B cell (primary cell): ENCODE results near the gene DESI2. TPM values are rescaled to one million over a fixed set of nuclear protein-coding genes. Genes with fewer than 3 reads are reported as not detected.

Experiments
- ATAC-seq: fragments of 200-7000 bp; cut with Tn5 transposase; one replicate; pipeline ENCODE4 v1.10.0; 2021; ENCODE audit warnings: low read depth, mild to moderate bottlenecking, moderate number of reproducible peaks, moderate library complexity
- CTCF ChIA-PET: fragments of 350-600 bp; sonication (Branson Sonifier 250); formaldehyde crosslinking; loops from one replicate; lab custom pipeline; 2021; ENCODE audit warnings: antibody characterized with exemption, inconsistent platforms; lab: Charles Lee
- POLR2A ChIA-PET: fragments of 350-600 bp; sonication (Branson Sonifier 250); formaldehyde crosslinking; loops from one replicate; lab custom pipeline; 2021; ENCODE audit warnings: antibody characterized with exemption; lab: Charles Lee
- DNase-seq: peaks from one replicate; pipeline ENCODE4 v3.0.0; 2013
- H2AFZ ChIP-seq: 2 replicates; pipeline ENCODE4 v1.6.1; 2012; ENCODE audit warnings: mild to moderate bottlenecking, low read depth, low read length; ENCODE audit not compliant: insufficient read depth, poor library complexity, severe bottlenecking
- H3K27ac ChIP-seq, 2 donors: 1 replicate in 1 of 2; 2 replicates in 1 of 2; pipeline ENCODE4 v1.5.1; 2012 to 2013; ENCODE audit warnings: low read length in 2 of 2, mild to moderate bottlenecking in 2 of 2, moderate library complexity in 1 of 2
- H3K27me3 ChIP-seq, 4 experiments: fragments of 200-600 bp in 1 of 4; sonication (generic) in 1 of 4; replicated peaks in 1 of 4; 1 replicate in 2 of 4; 2 replicates in 2 of 4; pipeline versions ENCODE4 v1.6.1 to v1.7.0; 2013 to 2016; ENCODE audit warnings: low read length in 3 of 4, mild to moderate bottlenecking in 2 of 4, mixed read lengths in 1 of 4, moderate library complexity in 1 of 4; ENCODE audit not compliant: insufficient read depth in 4 of 4, control insufficient read depth in 3 of 4; ENCODE audit errors: control extremely low read depth in 1 of 4
- H3K36me3 ChIP-seq, 2 experiments: replicated peaks in 1 of 2; 1 replicate in 1 of 2; 2 replicates in 1 of 2; pipeline versions ENCODE4 v1.6.1 to v1.7.1; 2013; ENCODE audit warnings: low read length in 1 of 2; ENCODE audit not compliant: insufficient read depth in 2 of 2, control insufficient read depth in 1 of 2; ENCODE audit errors: control extremely low read depth in 1 of 2, extremely low read depth in 1 of 2
- H3K4me1 ChIP-seq, 2 donors: fragments of 200-600 bp in 1 of 2; sonication (generic) in 1 of 2; 1 replicate in 1 of 2; 2 replicates in 1 of 2; pipeline versions ENCODE4 v1.5.1 to v1.6.1; 2013 to 2017; ENCODE audit warnings: low read length in 2 of 2; ENCODE audit not compliant: control insufficient read depth in 2 of 2, insufficient read depth in 2 of 2
- H3K4me2 ChIP-seq: replicated peaks from 2 replicates; pipeline ENCODE3; 2012; ENCODE audit warnings: mild to moderate bottlenecking, low read depth, low read length; ENCODE audit not compliant: poor library complexity, severe bottlenecking
- H3K4me3 ChIP-seq, 5 experiments: fragments of 200-600 bp in 1 of 5; sonication (generic) in 1 of 5; 1 replicate in 3 of 5; 2 replicates in 2 of 5; pipeline versions ENCODE4 v1.5.1 to v1.7.0; 2011 to 2016; ENCODE audit warnings: low read length in 4 of 5, mild to moderate bottlenecking in 4 of 5, low read depth in 2 of 5, control low read depth in 1 of 5, moderate library complexity in 1 of 5; ENCODE audit not compliant: insufficient read depth in 1 of 5; ENCODE audit errors: control extremely low read depth in 1 of 5, extremely low read depth in 1 of 5
- H3K79me2 ChIP-seq: fragments of 200-600 bp; sonication (generic); one replicate; pipeline ENCODE4 v1.6.0; 2016; ENCODE audit warnings: low read length; ENCODE audit not compliant: control insufficient read depth, insufficient read depth
- H3K9ac ChIP-seq: fragments of 200-600 bp; sonication (generic); 2 replicates; pipeline ENCODE4 v1.6.1; 2017; ENCODE audit warnings: mild to moderate bottlenecking, low read length, moderate library complexity
- H3K9me3 ChIP-seq, 3 donors: one replicate each; pipeline versions ENCODE4 v1.6.1 to v1.7.1; 2013; ENCODE audit warnings: low read length in 2 of 3; ENCODE audit not compliant: control insufficient read depth in 2 of 3, insufficient read depth in 1 of 3; ENCODE audit errors: control extremely low read depth in 1 of 3
- H4K20me1 ChIP-seq: 2 replicates; pipeline ENCODE4 v1.6.0; 2012; ENCODE audit warnings: mild to moderate bottlenecking, low read length; ENCODE audit not compliant: insufficient read depth, control insufficient read depth, poor library complexity, severe bottlenecking
- H3K27ac Mint-ChIP-seq: one replicate; pipeline ENCODE4 v1.8.0; 2021; ENCODE audit warnings: mixed read lengths
- H3K27me3 Mint-ChIP-seq: one replicate; pipeline ENCODE4 v1.8.0; 2021; ENCODE audit warnings: mixed read lengths
- H3K4me1 Mint-ChIP-seq: one replicate; pipeline ENCODE4 v1.8.0; 2021; ENCODE audit warnings: mixed read lengths
- H3K4me3 Mint-ChIP-seq: one replicate; pipeline ENCODE4 v1.8.0; 2021; ENCODE audit warnings: mixed read lengths
- H3K9me3 Mint-ChIP-seq: one replicate; pipeline ENCODE4 v1.8.0; 2022; ENCODE audit warnings: mixed read lengths; ENCODE audit not compliant: insufficient read depth
- EZH2 ChIP-seq: IDR thresholded peaks from 2 replicates; pipeline ENCODE4 v1.6.1; 2012; ENCODE audit warnings: borderline replicate concordance, low read depth, mild to moderate bottlenecking, moderate library complexity, low read length; ENCODE audit not compliant: insufficient read depth, poor library complexity, severe bottlenecking
- WGBS: methylation state at CpG from one replicate; pipeline ENCODE4 v1.1.5; 2013; ENCODE audit warnings: missing lambda C conversion rate; ENCODE audit not compliant: insufficient coverage; 5-methylcytosine and 5-hydroxymethylcytosine counted together
- intact Hi-C: fragments of 100-400 bp; cut with micrococcal nuclease; formaldehyde crosslinking; loops from one replicate; pipeline ENCODE4 v1.10.0; 2022
- polyA plus RNA-seq: library from polyadenylated mRNA; depleted of rRNA; stranded (reverse); fragments of >200 nt; gene quantifications from 2 replicates; pipeline ENCODE4 v1.2.3, GENCODE V29; 2012
- total RNA-seq, 2 donors: library from RNA; stranded (reverse); fragments of 120-200 nt in 1 of 2; gene quantifications; 1 replicate in 1 of 2; 2 replicates in 1 of 2; pipeline versions ENCODE4 v1.2.3 to v1.2.4, GENCODE V29; 2013 to 2022
- TF ChIP-seq, protein P1 (sequence below): fragments of 200-600 bp; IDR thresholded peaks from one replicate; pipeline ENCODE4 v1.8.0; 2022; ENCODE audit warnings: antibody characterized with exemption, mild to moderate bottlenecking

The DESI2 gene
- total and polyA plus RNA-seq, 2 donors (not counting 1 experiment from before 2014, with no cell fraction given): 9.3 to 25.2 TPM

DNA sequence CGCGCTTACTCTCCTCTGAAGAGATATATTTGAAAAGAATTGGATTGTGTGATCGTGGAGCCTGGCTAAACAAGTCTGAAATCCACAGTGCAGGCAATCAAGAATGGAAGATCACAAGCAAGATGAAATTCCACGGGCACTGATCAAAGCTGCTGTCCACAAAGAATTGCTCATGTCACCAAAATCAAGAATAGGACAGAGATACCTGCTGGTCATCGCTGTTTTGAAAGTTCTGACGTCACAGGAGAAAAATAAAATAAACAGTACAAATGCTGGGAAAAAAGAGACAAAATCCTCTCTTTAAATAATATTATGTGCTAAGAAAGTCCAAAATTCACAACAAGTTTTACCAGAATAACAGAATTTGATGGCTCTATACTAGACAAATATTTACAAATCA is 12.0 kb upstream of the DESI2 start:
- H3K27me3 Mint-ChIP-seq: peaks cover 30% of the 10 kb centered on the region
- H3K9me3 Mint-ChIP-seq: no peaks in the 10 kb centered on the region
- Histone ChIP-seq H3K79me2 (no peaks in the 10 kb centered on the region), H3K4me3 (no peak overlapping the region), H4K20me1 (no peaks in the 10 kb centered on the region), H3K36me3 (no peaks in the 10 kb centered on the region), H3K4me1 (no peaks in the 10 kb centered on the region), H2AFZ (no peak overlapping the region), H3K27ac (no peak overlapping the region), H3K27me3 (peaks cover 0 to 3% (median 0%) of the 10 kb centered on the region in 4 experiments), H3K4me2 (no peak overlapping the region), H3K9ac (no peak overlapping the region), H3K9me3 (no peaks in the 10 kb centered on the region)
- intact Hi-C loops: no loop called here
- H3K27ac Mint-ChIP-seq: no peak overlapping the region
- ChIA-PET POLR2A (no interaction called here), CTCF (no interaction called here)
- 100% methylated on average over 4 of the region's 6 CpGs for WGBS
- TF ChIP-seq, protein P1, sequence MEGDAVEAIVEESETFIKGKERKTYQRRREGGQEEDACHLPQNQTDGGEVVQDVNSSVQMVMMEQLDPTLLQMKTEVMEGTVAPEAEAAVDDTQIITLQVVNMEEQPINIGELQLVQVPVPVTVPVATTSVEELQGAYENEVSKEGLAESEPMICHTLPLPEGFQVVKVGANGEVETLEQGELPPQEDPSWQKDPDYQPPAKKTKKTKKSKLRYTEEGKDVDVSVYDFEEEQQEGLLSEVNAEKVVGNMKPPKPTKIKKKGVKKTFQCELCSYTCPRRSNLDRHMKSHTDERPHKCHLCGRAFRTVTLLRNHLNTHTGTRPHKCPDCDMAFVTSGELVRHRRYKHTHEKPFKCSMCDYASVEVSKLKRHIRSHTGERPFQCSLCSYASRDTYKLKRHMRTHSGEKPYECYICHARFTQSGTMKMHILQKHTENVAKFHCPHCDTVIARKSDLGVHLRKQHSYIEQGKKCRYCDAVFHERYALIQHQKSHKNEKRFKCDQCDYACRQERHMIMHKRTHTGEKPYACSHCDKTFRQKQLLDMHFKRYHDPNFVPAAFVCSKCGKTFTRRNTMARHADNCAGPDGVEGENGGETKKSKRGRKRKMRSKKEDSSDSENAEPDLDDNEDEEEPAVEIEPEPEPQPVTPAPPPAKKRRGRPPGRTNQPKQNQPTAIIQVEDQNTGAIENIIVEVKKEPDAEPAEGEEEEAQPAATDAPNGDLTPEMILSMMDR: no peak
- TF ChIP-seq EZH2: no peak
- H3K4me3 Mint-ChIP-seq: no peak overlapping the region
- no peak for DNase-seq
- no peaks in the 10 kb centered on the region for H3K4me1 Mint-ChIP-seq
- ATAC-seq: no peak

- H3K27ac Mint-ChIP-seq: no peak overlapping the region
- Histone ChIP-seq H3K4me2 (no peak overlapping the region), H3K9me3 (no peaks in the 10 kb centered on the region), H3K36me3 (no peaks in the 10 kb centered on the region), H3K79me2 (no peaks in the 10 kb centered on the region), H2AFZ (no peak overlapping the region), H3K4me1 (no peaks in the 10 kb centered on the region), H3K27me3 (peaks cover 0 to 3% (median 0%) of the 10 kb centered on the region in 4 experiments), H3K4me3 (no peak overlapping the region), H3K27ac (no peak overlapping the region), H4K20me1 (no peaks in the 10 kb centered on the region), H3K9ac (no peak overlapping the region)
- TF ChIP-seq, protein P1: no peak
- no peak for TF ChIP-seq EZH2
- peaks cover 30% of the 10 kb centered on the region for H3K27me3 Mint-ChIP-seq
- no peaks in the 10 kb centered on the region for H3K9me3 Mint-ChIP-seq
- ChIA-PET CTCF (no interaction called here), POLR2A (no interaction called here)
- ATAC-seq (no peak), DNase-seq (no peak)
- no peaks in the 10 kb centered on the region for H3K4me1 Mint-ChIP-seq
- WGBS: 88% methylated on average over 15 of the region's 16 CpGs
- no peak overlapping the region for H3K4me3 Mint-ChIP-seq
- intact Hi-C loops: no loop called here
Observed at GRCh38 chr1:244642526-244642925, 10.4 kb upstream of the DESI2 start.
